ENCODE measurements around the gene WWC2. TPM values are rescaled to one million over a fixed set of nuclear protein-coding genes. Genes with fewer than 3 reads are reported as not detected.

The WWC2 gene
- total and polyA plus RNA-seq, 2 experiments from 2014 or later = 50.5 to 74.2 TPM

GRCh38 chr4:183178201-183178600 is 79.1 kb downstream of the WWC2 start:
- no peaks in the 10 kb centered on the region for H3K27me3 ChIP-seq (ENCODE audit: insufficient read depth)
- Mint-ChIP-seq H3K27ac (no peak overlapping the region), H3K36me3 (ENCODE audit: low read depth) (peaks cover 9% of the 10 kb centered on the region; the same call in 2 of the 3 replicates), H3K4me3 (no peak overlapping the region), H3K27me3 (ENCODE audit: insufficient read depth, low read depth, poor library complexity) (peaks cover 7% of the 10 kb centered on the region), H3K9me3 (no peaks in the 10 kb centered on the region), H3K4me1 (peaks cover 80% of the 10 kb centered on the region)
- no peak overlapping the region for H2AFZ ChIP-seq
- H3K36me3 ChIP-seq (ENCODE audit: insufficient read depth) = no peaks in the 10 kb centered on the region
- H3K4me3 ChIP-seq = no peak overlapping the region
- no peak overlapping the region; the same call in 1 of the 2 replicates for H3K27ac ChIP-seq (ENCODE audit: low read depth)
- H3K79me2 ChIP-seq (replicated peaks; ENCODE audit: insufficient read depth) = peaks cover 93% of the 10 kb centered on the region
- H3K9me2 ChIP-seq (ENCODE audit: insufficient read depth) = no peaks in the 10 kb centered on the region
- TF ChIP-seq EZH2phosphoT487 (IDR thresholded peaks at IDR 0.05; ENCODE audit: unreplicated experiment) (no peak), CREB1 (CRISPR knock-in tag; IDR thresholded peaks at IDR 0.05; ENCODE audit: low read depth) (no peak)
- H3K4me2 ChIP-seq = no peak overlapping the region
- no peaks in the 10 kb centered on the region for H3F3A ChIP-seq (replicated peaks; ENCODE audit: low read depth)
- no peak for DNase-seq (ENCODE audit: low spot score)
- ATAC-seq = no peak
- H3K4me1 ChIP-seq (ENCODE audit: insufficient read depth) = peaks cover 90% of the 10 kb centered on the region
- H4K20me1 ChIP-seq (replicated peaks; ENCODE audit: insufficient read depth) = peaks cover 7% of the 10 kb centered on the region; the same call in 1 of the 2 replicates

- Mint-ChIP-seq H3K4me1 (peaks cover 81% of the 10 kb centered on the region), H3K9me3 (peaks cover 8% of the 10 kb centered on the region; the same call in 2 of the 3 replicates), H3K27ac (peak overlapping the region; percentile 62), H3K4me3 (peak overlapping the region; percentile 14; the same call in 1 of the 3 replicates), H3K27me3 (ENCODE audit: insufficient read depth, low read depth, poor library complexity) (peaks cover 11% of the 10 kb centered on the region), H3K36me3 (ENCODE audit: low read depth) (peaks cover 22% of the 10 kb centered on the region)
- Histone ChIP-seq H3F3A (replicated peaks; ENCODE audit: low read depth) (peaks cover 8% of the 10 kb centered on the region; the same call in 1 of the 2 replicates), H3K4me1 (ENCODE audit: insufficient read depth) (peaks cover 82% of the 10 kb centered on the region), H3K4me3 (peak overlapping the region; percentile 29; the same call in 1 of the 2 replicates), H3K79me2 (replicated peaks; ENCODE audit: insufficient read depth) (peaks cover 87% of the 10 kb centered on the region), H3K4me2 (peak overlapping the region; percentile 56; the same call in 1 of the 2 replicates), H3K9me2 (ENCODE audit: insufficient read depth) (no peaks in the 10 kb centered on the region), H2AFZ (no peak overlapping the region), H3K27me3 (ENCODE audit: insufficient read depth) (no peaks in the 10 kb centered on the region), H4K20me1 (replicated peaks; ENCODE audit: insufficient read depth) (no peaks in the 10 kb centered on the region), H3K36me3 (ENCODE audit: insufficient read depth) (no peaks in the 10 kb centered on the region), H3K27ac (ENCODE audit: low read depth) (peak overlapping the region; percentile 50; the same call in 1 of the 2 replicates)
- no peak for ATAC-seq
- TF ChIP-seq ZNF114 (CRISPR knock-in tag; IDR thresholded peaks at IDR 0.05) (no peak), POLR2AphosphoS5 (IDR thresholded peaks at IDR 0.05; ENCODE audit: low read depth) (no peak), CTCF (conservative IDR thresholded peaks at IDR 0.05; ENCODE audit: low read depth in 2 of 2) (no peak), ZNF462 (CRISPR knock-in tag; IDR thresholded peaks at IDR 0.05) (no peak), STAT1 (IDR thresholded peaks at IDR 0.05; ENCODE audit: unreplicated experiment) (no peak), CREB1 (CRISPR knock-in tag; IDR thresholded peaks at IDR 0.05; ENCODE audit: low read depth) (no peak), REST (IDR thresholded peaks at IDR 0.05; ENCODE audit: unreplicated experiment) (no peak), EZH2phosphoT487 (IDR thresholded peaks at IDR 0.05; ENCODE audit: unreplicated experiment) (no peak), ZNF331 (CRISPR knock-in tag; IDR thresholded peaks at IDR 0.05; ENCODE audit: low read depth) (no peak), EZH2 (IDR thresholded peaks at IDR 0.05; ENCODE audit: low read depth, unreplicated experiment) (no peak)
- no peak for DNase-seq (ENCODE audit: low spot score)
Measured at GRCh38 chr4:183180096-183180495, 81.0 kb downstream of the WWC2 start.
